BLaER1 (cell line): ENCODE measurements around the gene KSR2.

Source experiments
- H3K27ac ChIP-seq: shearing (Covaris generic); formaldehyde crosslinking; 2 replicates; pipeline ENCODE4 v1.8.1; 2022
- H3K27me3 ChIP-seq: shearing (Covaris generic); formaldehyde crosslinking; 2 replicates; pipeline ENCODE4 v1.8.1; 2022
- H3K36me3 ChIP-seq: shearing (Covaris generic); formaldehyde crosslinking; 2 replicates; pipeline ENCODE4 v1.8.1; 2022
- H3K4me1 ChIP-seq: shearing (Covaris generic); formaldehyde crosslinking; 2 replicates; pipeline ENCODE4 v1.8.1; 2022
- H3K4me2 ChIP-seq: shearing (Covaris generic); formaldehyde crosslinking; 2 replicates; pipeline ENCODE4 v1.8.1; 2022
- H3K4me3 ChIP-seq: shearing (Covaris generic); formaldehyde crosslinking; 2 replicates; pipeline ENCODE4 v1.8.1; 2022
- H3K9ac ChIP-seq: shearing (Covaris generic); formaldehyde crosslinking; 2 replicates; pipeline ENCODE4 v1.8.1; 2022
- H3K9me3 ChIP-seq: shearing (Covaris generic); formaldehyde crosslinking; 2 replicates; pipeline ENCODE4 v1.8.1; 2022
- H4K20me1 ChIP-seq: shearing (Covaris generic); formaldehyde crosslinking; 2 replicates; pipeline ENCODE4 v1.8.1; 2022
- Cebpa-rat ChIP-seq: shearing (Covaris generic); IDR thresholded peaks from 2 replicates; pipeline ENCODE4 v1.8.1; 2022

KSR2 gene

GRCh38 chr12:117522559-117522958 lies 446.2 kb downstream of the KSR2 start:
- H3K9ac ChIP-seq: no peak overlapping the region
- H3K27ac ChIP-seq: no peak overlapping the region
- no peaks in the 10 kb centered on the region for H3K27me3 ChIP-seq
- no peaks in the 10 kb centered on the region for H3K36me3 ChIP-seq
- H3K4me1 ChIP-seq: no peaks in the 10 kb centered on the region
- no peaks in the 10 kb centered on the region for H4K20me1 ChIP-seq
- H3K4me3 ChIP-seq: no peak overlapping the region
- no peak for TF ChIP-seq Cebpa-rat
- no peak overlapping the region for H3K4me2 ChIP-seq
- H3K9me3 ChIP-seq: no peaks in the 10 kb centered on the region

- Histone ChIP-seq H3K9ac (no peak overlapping the region), H3K4me2 (no peak overlapping the region), H3K4me3 (no peak overlapping the region), H3K27ac (no peak overlapping the region), H3K27me3 (no peaks in the 10 kb centered on the region), H3K9me3 (no peaks in the 10 kb centered on the region), H4K20me1 (no peaks in the 10 kb centered on the region), H3K4me1 (no peaks in the 10 kb centered on the region), H3K36me3 (no peaks in the 10 kb centered on the region)
- no peak for TF ChIP-seq Cebpa-rat
Measured at GRCh38 chr12:117521867-117522266, 446.9 kb downstream of the KSR2 start.

GRCh38 chr12:117521346-117521745 lies 447.4 kb downstream of the KSR2 start:
- H3K4me2 ChIP-seq: no peak overlapping the region
- H3K27ac ChIP-seq: no peak overlapping the region
- no peak for TF ChIP-seq Cebpa-rat
- H3K9ac ChIP-seq: no peak overlapping the region
- no peak overlapping the region for H3K4me3 ChIP-seq
- H4K20me1 ChIP-seq: no peaks in the 10 kb centered on the region
- H3K27me3 ChIP-seq: no peaks in the 10 kb centered on the region
- H3K9me3 ChIP-seq: no peaks in the 10 kb centered on the region
- H3K4me1 ChIP-seq: no peaks in the 10 kb centered on the region
- H3K36me3 ChIP-seq: no peaks in the 10 kb centered on the region

DNA sequence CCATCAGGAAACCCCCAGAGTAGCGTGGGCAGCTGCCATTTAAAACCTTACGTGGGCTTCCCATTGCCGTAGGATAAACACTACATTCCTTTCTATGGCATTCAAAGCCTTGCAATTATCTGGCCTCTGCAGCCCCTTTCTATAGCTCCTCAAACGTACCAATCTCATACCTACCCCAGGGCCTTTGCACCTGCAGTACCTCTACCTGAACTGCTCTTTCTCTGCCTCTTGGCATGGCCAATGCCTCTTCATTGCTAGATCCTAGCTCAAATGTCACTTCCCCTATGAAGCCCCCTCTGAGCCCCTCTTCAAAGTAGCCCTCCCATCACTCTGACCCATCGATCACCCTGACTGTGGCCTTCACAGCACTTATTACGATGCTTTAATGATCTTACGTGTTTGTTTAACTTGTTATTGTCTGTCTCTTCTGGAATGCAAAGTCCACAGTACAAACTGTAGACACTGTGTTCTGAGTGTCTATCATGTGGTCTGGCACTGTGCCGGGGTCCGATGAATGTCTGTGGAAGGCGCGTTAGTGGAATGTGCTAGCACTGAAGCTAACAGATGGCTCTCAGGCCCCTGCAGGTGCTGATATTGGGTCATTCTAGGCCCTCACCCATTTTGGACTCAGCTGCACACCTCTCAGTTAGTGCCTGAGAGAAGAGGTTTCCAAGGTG lies 450.1 kb downstream of the KSR2 start:
- no peaks in the 10 kb centered on the region for H3K36me3 ChIP-seq
- no peak overlapping the region for H3K4me3 ChIP-seq
- no peaks in the 10 kb centered on the region for H3K9me3 ChIP-seq
- H3K27ac ChIP-seq: no peak overlapping the region
- no peaks in the 10 kb centered on the region for H4K20me1 ChIP-seq
- H3K9ac ChIP-seq: no peak overlapping the region
- TF ChIP-seq Cebpa-rat: no peak
- no peak overlapping the region for H3K4me2 ChIP-seq
- no peaks in the 10 kb centered on the region for H3K27me3 ChIP-seq
- no peaks in the 10 kb centered on the region for H3K4me1 ChIP-seq

DNA sequence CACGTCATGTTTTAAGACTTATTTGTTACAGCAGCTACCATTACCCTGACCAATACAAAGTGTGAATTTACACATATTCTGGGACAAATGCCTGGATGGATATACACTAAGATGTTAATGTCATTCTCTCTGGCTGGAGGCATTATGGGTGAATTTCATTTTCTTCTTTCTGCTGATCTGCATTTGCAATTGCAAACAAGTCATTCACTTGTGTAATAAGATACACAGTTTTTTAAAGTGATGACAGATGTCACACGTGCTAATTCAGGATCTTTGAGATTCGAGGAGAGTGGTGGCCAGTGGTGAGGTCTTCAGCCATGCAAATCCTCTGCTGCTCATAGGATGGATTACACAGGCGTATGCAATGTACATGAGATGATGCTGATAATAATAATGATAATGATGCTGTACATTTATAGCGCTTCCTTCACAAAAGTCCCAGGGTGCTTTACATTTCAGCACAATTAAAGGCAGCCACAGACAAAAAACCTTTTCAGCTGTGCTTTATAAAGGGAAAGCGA lies 451.5 kb downstream of the KSR2 start:
- Histone ChIP-seq H3K4me2 (no peak overlapping the region), H3K27ac (no peak overlapping the region), H3K36me3 (no peaks in the 10 kb centered on the region), H3K27me3 (no peaks in the 10 kb centered on the region), H4K20me1 (no peaks in the 10 kb centered on the region), H3K4me1 (no peaks in the 10 kb centered on the region), H3K9me3 (no peaks in the 10 kb centered on the region), H3K9ac (no peak overlapping the region), H3K4me3 (no peak overlapping the region)
- TF ChIP-seq Cebpa-rat: no peak

GRCh38 chr12:117516034-117516433 lies 452.8 kb downstream of the KSR2 start:
- no peaks in the 10 kb centered on the region for H3K36me3 ChIP-seq
- no peak for TF ChIP-seq Cebpa-rat
- H3K4me2 ChIP-seq: no peak overlapping the region
- H3K27ac ChIP-seq: no peak overlapping the region
- H3K9ac ChIP-seq: no peak overlapping the region
- H3K4me1 ChIP-seq: no peaks in the 10 kb centered on the region
- no peak overlapping the region for H3K4me3 ChIP-seq
- H3K27me3 ChIP-seq: no peaks in the 10 kb centered on the region
- no peaks in the 10 kb centered on the region for H3K9me3 ChIP-seq
- no peaks in the 10 kb centered on the region for H4K20me1 ChIP-seq

- no peak overlapping the region for H3K4me2 ChIP-seq
- no peak overlapping the region for H3K9ac ChIP-seq
- H3K36me3 ChIP-seq: no peaks in the 10 kb centered on the region
- no peaks in the 10 kb centered on the region for H4K20me1 ChIP-seq
- H3K4me1 ChIP-seq: no peaks in the 10 kb centered on the region
- H3K27me3 ChIP-seq: no peaks in the 10 kb centered on the region
- no peak for TF ChIP-seq Cebpa-rat
- H3K9me3 ChIP-seq: no peaks in the 10 kb centered on the region
- no peak overlapping the region for H3K27ac ChIP-seq
- no peak overlapping the region for H3K4me3 ChIP-seq
Measured at GRCh38 chr12:117514016-117514415, 454.8 kb downstream of the KSR2 start.

- Histone ChIP-seq H3K9ac (no peak overlapping the region), H4K20me1 (no peaks in the 10 kb centered on the region), H3K27me3 (no peaks in the 10 kb centered on the region), H3K27ac (no peak overlapping the region), H3K4me3 (no peak overlapping the region), H3K4me1 (no peaks in the 10 kb centered on the region), H3K9me3 (no peaks in the 10 kb centered on the region), H3K4me2 (no peak overlapping the region), H3K36me3 (no peaks in the 10 kb centered on the region)
- no peak for TF ChIP-seq Cebpa-rat
Measured at GRCh38 chr12:117513353-117513752, 455.4 kb downstream of the KSR2 start.

- H3K4me3 ChIP-seq: no peak overlapping the region
- no peaks in the 10 kb centered on the region for H3K4me1 ChIP-seq
- H3K27me3 ChIP-seq: no peaks in the 10 kb centered on the region
- H3K36me3 ChIP-seq: no peaks in the 10 kb centered on the region
- no peak for TF ChIP-seq Cebpa-rat
- H3K9ac ChIP-seq: no peak overlapping the region
- H3K9me3 ChIP-seq: no peaks in the 10 kb centered on the region
- H3K4me2 ChIP-seq: no peak overlapping the region
- no peak overlapping the region for H3K27ac ChIP-seq
- no peaks in the 10 kb centered on the region for H4K20me1 ChIP-seq
Measured at GRCh38 chr12:117508468-117508867, 460.3 kb downstream of the KSR2 start.

- TF ChIP-seq Cebpa-rat: no peak
- H3K27me3 ChIP-seq: no peaks in the 10 kb centered on the region
- no peak overlapping the region for H3K9ac ChIP-seq
- H3K27ac ChIP-seq: no peak overlapping the region
- no peak overlapping the region for H3K4me3 ChIP-seq
- no peak overlapping the region for H3K4me2 ChIP-seq
- no peaks in the 10 kb centered on the region for H4K20me1 ChIP-seq
- no peaks in the 10 kb centered on the region for H3K36me3 ChIP-seq
- no peaks in the 10 kb centered on the region for H3K4me1 ChIP-seq
- H3K9me3 ChIP-seq: no peaks in the 10 kb centered on the region
Measured at GRCh38 chr12:117507548-117507947, 461.2 kb downstream of the KSR2 start.

DNA sequence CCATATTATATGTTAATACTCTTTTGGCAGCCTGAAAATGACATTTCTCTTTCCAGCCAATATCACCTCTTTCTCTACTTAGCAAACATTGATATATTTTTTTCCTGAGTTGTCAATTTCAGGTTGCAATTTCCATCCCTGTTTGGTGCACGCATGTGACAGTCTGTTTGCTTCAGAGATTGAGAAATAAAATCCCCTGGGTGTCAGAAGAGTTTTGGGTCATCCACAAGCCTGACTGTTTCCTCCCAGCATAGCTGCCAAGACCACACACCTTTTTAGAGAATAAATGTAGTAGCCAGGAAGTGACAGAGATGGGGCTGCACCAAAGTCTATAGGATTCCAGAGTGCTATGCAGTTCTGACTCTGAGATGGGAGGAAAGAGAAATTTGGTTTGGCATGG lies 462.5 kb downstream of the KSR2 start:
- H3K36me3 ChIP-seq: no peaks in the 10 kb centered on the region
- no peak overlapping the region for H3K4me2 ChIP-seq
- no peaks in the 10 kb centered on the region for H3K9me3 ChIP-seq
- TF ChIP-seq Cebpa-rat: no peak
- no peak overlapping the region for H3K4me3 ChIP-seq
- H3K9ac ChIP-seq: no peak overlapping the region
- no peaks in the 10 kb centered on the region for H3K27me3 ChIP-seq
- no peaks in the 10 kb centered on the region for H3K4me1 ChIP-seq
- H4K20me1 ChIP-seq: no peaks in the 10 kb centered on the region
- H3K27ac ChIP-seq: no peak overlapping the region
